ACC112 (cell line): ENCODE measurements around the gene SLCO2A1.

Experiments
- H2AFZ ChIP-seq: fragments of 200-600 bp; sonication (generic); one replicate; pipeline ENCODE4 v1.6.0; 2017; ENCODE audit warnings: antibody characterized with exemption, low read length; ENCODE audit not compliant: unreplicated experiment
- H3K27ac ChIP-seq: fragments of 200-600 bp; sonication (generic); 2 replicates; pipeline ENCODE4 v1.5.1; 2014; ENCODE audit warnings: low read depth, mild to moderate bottlenecking, antibody characterized with exemption, low read length, moderate library complexity
- H3K27me3 ChIP-seq: fragments of 200-600 bp; sonication (generic); 2 replicates; pipeline ENCODE4 v1.6.1; 2014; ENCODE audit warnings: mild to moderate bottlenecking, antibody characterized with exemption, low read length, moderate library complexity, mixed read lengths; ENCODE audit not compliant: insufficient read depth
- H3K36me3 ChIP-seq: fragments of 200-600 bp; sonication (generic); 2 replicates; pipeline ENCODE4 v1.6.1; 2016; ENCODE audit warnings: mild to moderate bottlenecking, antibody characterized with exemption, low read length, moderate library complexity, mixed read lengths; ENCODE audit not compliant: insufficient read depth
- H3K4me1 ChIP-seq: fragments of 200-600 bp; sonication (generic); one replicate; pipeline ENCODE4 v1.6.1; 2016; ENCODE audit warnings: low read length, mixed read lengths; ENCODE audit not compliant: insufficient read depth, unreplicated experiment, control insufficient read depth
- H3K4me3 ChIP-seq: fragments of 200-600 bp; sonication (generic); 2 replicates; pipeline ENCODE4 v1.5.1; 2014; ENCODE audit warnings: mild to moderate bottlenecking, low read depth, low read length
- H3K79me2 ChIP-seq: fragments of 200-600 bp; sonication (generic); one replicate; pipeline ENCODE4 v1.6.0; 2016; ENCODE audit warnings: low read length; ENCODE audit not compliant: control insufficient read depth, unreplicated experiment, insufficient read depth

SLCO2A1 gene

GRCh38 chr3:133917144-133917543, 112.6 kb downstream of the SLCO2A1 start:
- no peak overlapping the region for H3K27ac ChIP-seq
- H3K27me3 ChIP-seq = peaks cover 6% of the 10 kb centered on the region
- H2AFZ ChIP-seq = no peak overlapping the region
- H3K36me3 ChIP-seq = no peaks in the 10 kb centered on the region
- no peaks in the 10 kb centered on the region for H3K4me1 ChIP-seq
- no peak overlapping the region for H3K4me3 ChIP-seq
- H3K79me2 ChIP-seq = no peaks in the 10 kb centered on the region

GRCh38 chr3:133915685-133916658, 113.8 kb downstream of the SLCO2A1 start:
- H2AFZ ChIP-seq = no peak overlapping the region
- no peak overlapping the region for H3K4me3 ChIP-seq
- no peaks in the 10 kb centered on the region for H3K36me3 ChIP-seq
- H3K27me3 ChIP-seq = peaks cover 14% of the 10 kb centered on the region
- no peak overlapping the region for H3K27ac ChIP-seq
- no peaks in the 10 kb centered on the region for H3K79me2 ChIP-seq
- H3K4me1 ChIP-seq = no peaks in the 10 kb centered on the region

GRCh38 chr3:133914839-133915600, 114.7 kb downstream of the SLCO2A1 start:
- no peak overlapping the region for H2AFZ ChIP-seq
- no peak overlapping the region for H3K4me3 ChIP-seq
- H3K36me3 ChIP-seq = no peaks in the 10 kb centered on the region
- H3K27ac ChIP-seq = no peak overlapping the region
- no peaks in the 10 kb centered on the region for H3K4me1 ChIP-seq
- peaks cover 15% of the 10 kb centered on the region for H3K27me3 ChIP-seq
- H3K79me2 ChIP-seq = no peaks in the 10 kb centered on the region

GRCh38 chr3:133910422-133910821, 119.3 kb downstream of the SLCO2A1 start:
- H3K4me3 ChIP-seq = no peak overlapping the region
- peaks cover 15% of the 10 kb centered on the region for H3K27me3 ChIP-seq
- no peak overlapping the region for H2AFZ ChIP-seq
- H3K27ac ChIP-seq = no peak overlapping the region
- no peaks in the 10 kb centered on the region for H3K4me1 ChIP-seq
- H3K36me3 ChIP-seq = no peaks in the 10 kb centered on the region
- no peaks in the 10 kb centered on the region for H3K79me2 ChIP-seq

GRCh38 chr3:133905376-133905775, 124.3 kb downstream of the SLCO2A1 start:
- H3K79me2 ChIP-seq = no peaks in the 10 kb centered on the region
- no peak overlapping the region for H3K4me3 ChIP-seq
- H2AFZ ChIP-seq = no peak overlapping the region
- no peaks in the 10 kb centered on the region for H3K4me1 ChIP-seq
- no peak overlapping the region for H3K27ac ChIP-seq
- H3K27me3 ChIP-seq = no peaks in the 10 kb centered on the region
- no peaks in the 10 kb centered on the region for H3K36me3 ChIP-seq

GRCh38 chr3:133901847-133902246, 127.9 kb downstream of the SLCO2A1 start:
- Histone ChIP-seq H3K4me3 (no peak overlapping the region), H3K27ac (no peak overlapping the region), H3K36me3 (no peaks in the 10 kb centered on the region)

GRCh38 chr3:133901083-133901482, 128.6 kb downstream of the SLCO2A1 start:
- Histone ChIP-seq H3K4me3 (no peak overlapping the region), H3K27me3 (peaks cover 21% of the 10 kb centered on the region), H2AFZ (no peak overlapping the region), H3K36me3 (no peaks in the 10 kb centered on the region), H3K27ac (no peak overlapping the region), H3K79me2 (no peaks in the 10 kb centered on the region), H3K4me1 (no peaks in the 10 kb centered on the region)

More at GRCh38 chr3:133901847-133902246, 127.9 kb downstream of the SLCO2A1 start:
- H3K4me1 ChIP-seq = no peaks in the 10 kb centered on the region
- no peaks in the 10 kb centered on the region for H3K79me2 ChIP-seq
- H2AFZ ChIP-seq = no peak overlapping the region
- peaks cover 14% of the 10 kb centered on the region for H3K27me3 ChIP-seq

GRCh38 chr3:133899311-133899710, 130.4 kb downstream of the SLCO2A1 start:
- Histone ChIP-seq H3K79me2 (no peaks in the 10 kb centered on the region), H3K27ac (no peak overlapping the region), H2AFZ (no peak overlapping the region), H3K27me3 (peaks cover 32% of the 10 kb centered on the region), H3K36me3 (no peaks in the 10 kb centered on the region), H3K4me3 (no peak overlapping the region), H3K4me1 (no peaks in the 10 kb centered on the region)

- H3K27ac ChIP-seq = no peak overlapping the region
- no peak overlapping the region for H2AFZ ChIP-seq
- no peaks in the 10 kb centered on the region for H3K79me2 ChIP-seq
- no peaks in the 10 kb centered on the region for H3K36me3 ChIP-seq
- H3K27me3 ChIP-seq = peaks cover 32% of the 10 kb centered on the region
- H3K4me1 ChIP-seq = no peaks in the 10 kb centered on the region
- no peak overlapping the region for H3K4me3 ChIP-seq
Measured at GRCh38 chr3:133897547-133897946, 132.2 kb downstream of the SLCO2A1 start.

- Histone ChIP-seq H3K27ac (no peak overlapping the region), H3K79me2 (no peaks in the 10 kb centered on the region), H2AFZ (peak overlapping the region; percentile 94), H3K4me1 (no peaks in the 10 kb centered on the region), H3K4me3 (peak overlapping the region; percentile 92), H3K36me3 (no peaks in the 10 kb centered on the region), H3K27me3 (peaks cover 32% of the 10 kb centered on the region)
Measured at GRCh38 chr3:133896002-133896761, 133.5 kb downstream of the SLCO2A1 start.
